ENCODE measurements around the gene CTSA.
"Not testable (repeated sequence)": the region's sequence is repeated elsewhere in the genome, so short reads cannot be mapped to it uniquely, and the experiment has no call there.

CTSA gene

GRCh38 chr20:45919542-45920399 lies 28.6 kb downstream of the CTSA start:
- no peak for DNase-seq

GRCh38 chr20:45920462-45921336 lies 29.6 kb downstream of the CTSA start:
- no peak for DNase-seq

- DNase-seq: no peak
Observed at GRCh38 chr20:45921337-45922189, 30.4 kb downstream of the CTSA start.

DNA sequence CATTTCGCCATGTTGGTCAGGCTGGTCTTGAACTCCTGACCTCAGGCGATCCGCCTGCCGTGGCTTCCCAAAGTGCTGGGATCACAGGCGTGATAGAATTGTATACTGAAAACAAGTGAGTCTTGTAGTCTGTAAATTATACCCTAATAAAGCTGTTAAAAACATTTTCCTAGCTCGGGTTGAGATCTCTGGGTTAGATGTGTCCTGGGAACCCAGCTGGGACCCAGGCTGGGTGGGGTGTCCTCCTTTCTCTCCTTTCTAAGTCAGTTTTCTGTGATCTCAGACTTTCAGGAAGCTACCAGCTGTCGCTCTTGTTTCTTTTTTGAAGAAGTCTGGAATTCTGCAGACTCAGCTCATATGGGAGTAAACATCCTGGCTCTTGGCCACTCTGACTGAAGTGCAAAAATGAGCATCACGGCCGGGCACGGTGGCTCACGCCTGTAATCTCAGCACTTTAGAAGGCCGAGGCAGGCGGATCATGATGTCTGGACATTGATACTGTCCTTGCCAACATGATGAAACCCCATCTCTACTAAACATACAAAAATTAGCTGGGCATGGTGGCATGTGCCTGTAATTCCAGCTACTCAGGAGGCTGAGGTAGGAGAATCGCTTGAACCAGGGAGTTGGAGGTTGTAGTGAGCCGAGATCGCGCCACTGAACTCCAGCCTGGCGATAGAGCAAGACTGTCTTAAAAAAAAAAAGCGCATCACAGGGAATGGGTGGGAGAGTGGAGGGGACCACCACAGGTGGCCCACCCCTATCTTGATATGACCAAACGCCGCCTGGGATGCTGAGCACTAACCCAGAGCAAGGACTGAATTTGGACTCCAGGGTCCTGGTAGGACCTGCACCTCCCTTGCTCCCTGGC lies 33.5 kb downstream of the CTSA start:
- DNase-seq: no peak

DNA sequence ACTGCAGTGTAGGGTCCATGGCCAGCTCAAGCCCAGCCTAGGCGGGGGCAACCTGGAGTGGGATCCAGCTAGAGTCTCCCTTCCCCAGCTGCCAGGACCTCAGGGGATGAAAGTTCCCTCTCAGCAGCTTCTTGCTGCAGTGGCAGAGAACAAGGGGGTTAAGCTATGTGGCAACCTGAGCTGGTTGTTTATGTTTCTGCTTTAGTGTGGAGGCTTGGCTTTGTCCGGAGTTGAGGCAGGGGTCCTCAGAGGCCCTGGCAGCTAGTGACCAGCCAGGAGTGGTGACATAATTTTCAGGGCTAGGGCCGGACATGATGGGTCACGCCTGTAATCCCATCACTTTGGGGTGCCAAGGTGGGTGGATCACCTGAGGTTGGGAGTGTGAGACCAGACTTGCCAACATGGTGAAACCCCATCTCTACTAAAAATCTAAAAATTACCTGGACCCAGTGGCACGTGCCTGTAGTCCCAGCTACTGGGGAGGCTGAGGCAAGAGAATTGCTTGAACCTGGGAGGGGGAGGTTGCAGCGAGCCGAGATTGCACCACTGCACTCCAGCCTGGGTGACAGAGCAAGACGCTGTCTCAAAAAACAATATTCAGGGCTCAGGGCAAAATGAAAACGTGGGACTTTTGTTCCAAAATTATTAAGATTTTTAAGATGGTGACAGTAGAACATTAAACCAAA lies 34.8 kb downstream of the CTSA start:
- DNase-seq: no peak

DNA sequence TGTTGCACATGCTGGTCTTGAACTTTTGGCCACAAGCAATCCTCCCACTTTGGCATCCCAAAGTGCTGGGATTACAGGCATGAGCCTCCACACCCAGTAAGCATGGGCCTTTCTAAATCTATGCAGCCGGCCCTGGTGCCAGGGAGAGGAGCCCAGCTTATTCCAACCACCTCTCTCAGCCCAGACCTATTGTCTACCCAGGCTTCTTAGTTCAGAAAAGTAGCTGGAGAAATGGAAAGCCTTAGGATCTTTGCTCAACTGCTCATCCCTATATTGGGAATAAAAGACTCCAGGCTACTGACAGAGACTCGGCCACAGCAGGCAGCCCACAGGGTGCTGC lies 35.6 kb downstream of the CTSA start:
- DNase-seq: no peak

- no peak for DNase-seq
Observed at GRCh38 chr20:45927071-45927878, 36.1 kb downstream of the CTSA start.

DNA sequence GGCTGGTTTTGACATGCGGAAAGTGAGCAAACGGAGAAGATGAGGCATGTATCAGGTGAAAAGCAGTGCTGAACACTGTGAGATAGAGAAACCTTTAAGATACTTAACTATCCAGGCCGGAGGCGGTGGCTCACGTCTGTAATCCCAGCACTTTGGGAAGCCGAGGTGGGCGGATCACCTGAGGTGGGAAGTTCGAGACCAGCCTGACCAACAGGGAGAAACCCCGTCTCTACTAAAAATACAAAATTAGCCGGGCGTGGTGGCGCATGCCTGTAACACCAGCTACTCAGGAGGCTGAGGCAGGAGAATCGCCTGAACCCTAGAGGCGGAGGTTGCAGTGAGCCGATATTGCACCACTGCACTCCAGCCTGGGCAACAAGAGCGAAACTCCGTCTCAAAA lies 40.5 kb downstream of the CTSA start:
- not testable (repeated sequence) for DNase-seq

- peak; percentile 74 for DNase-seq
Observed at GRCh38 chr20:45933266-45934045, 42.3 kb downstream of the CTSA start.

DNA sequence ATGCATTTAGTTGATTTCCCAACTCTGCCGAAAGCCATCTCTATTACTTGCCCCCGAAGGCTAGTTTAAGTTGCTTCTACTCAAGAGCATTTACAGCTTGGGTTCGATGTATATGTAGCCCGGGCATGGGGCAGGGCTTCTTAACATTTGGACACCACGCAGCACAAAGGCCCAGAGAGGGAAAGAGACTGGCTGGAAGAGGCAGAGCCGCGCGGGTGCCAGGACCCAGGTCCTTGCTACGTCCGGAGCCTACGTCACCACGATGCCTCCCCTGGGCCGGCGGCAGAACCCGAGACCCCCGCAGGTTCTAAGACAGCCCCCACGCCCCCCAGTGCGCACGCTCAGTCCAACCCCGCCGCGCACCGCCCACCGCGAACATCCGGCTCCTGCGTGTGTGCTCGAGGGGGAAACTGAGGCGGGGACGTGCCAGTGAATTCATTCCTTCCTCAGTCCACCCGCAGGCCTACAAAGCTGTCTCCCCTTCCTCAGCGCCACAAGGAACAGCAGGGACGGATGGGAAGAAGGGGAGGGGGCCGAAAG lies 43.0 kb downstream of the CTSA start:
- peak; percentile 40 for DNase-seq

- DNase-seq: peak; percentile 95
Observed at GRCh38 chr20:45934586-45935415, 43.7 kb downstream of the CTSA start, which contains the start of gene PCIF1. TSS of gene PCIF1 (plus strand) at chr20:45934683. CDS start at chr20:45939000, 4,317 bp downstream.

DNA sequence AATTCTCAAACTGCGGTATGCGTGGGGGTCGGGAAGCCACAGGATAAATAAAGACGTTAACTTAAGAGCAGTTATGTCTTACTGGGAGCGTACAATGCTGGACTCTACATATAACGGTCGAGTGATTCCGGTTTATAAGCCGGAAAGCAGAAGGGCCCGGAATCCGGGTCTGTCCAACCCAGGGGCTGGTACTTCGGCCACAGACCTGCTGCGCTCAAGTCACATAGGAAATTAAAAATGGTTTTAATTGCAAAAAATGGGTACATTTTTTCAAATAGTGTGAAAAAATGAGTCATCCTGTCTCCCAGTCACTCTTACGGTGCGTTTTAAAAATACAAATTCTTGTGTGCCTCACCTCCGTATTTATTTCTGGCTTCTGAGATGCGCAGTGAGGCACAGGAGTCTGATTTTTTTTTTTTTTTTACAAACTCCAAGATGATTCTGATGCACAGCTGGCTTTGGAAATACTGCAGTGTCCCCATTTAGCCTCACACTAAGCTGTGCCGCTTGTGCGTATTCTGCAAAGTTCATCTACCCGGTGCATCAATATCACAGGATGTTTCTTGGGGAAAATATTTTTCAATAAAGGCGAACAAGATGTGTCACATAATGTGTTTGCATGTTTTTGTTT lies 44.4 kb downstream of the CTSA start:
- no peak for DNase-seq

DNA sequence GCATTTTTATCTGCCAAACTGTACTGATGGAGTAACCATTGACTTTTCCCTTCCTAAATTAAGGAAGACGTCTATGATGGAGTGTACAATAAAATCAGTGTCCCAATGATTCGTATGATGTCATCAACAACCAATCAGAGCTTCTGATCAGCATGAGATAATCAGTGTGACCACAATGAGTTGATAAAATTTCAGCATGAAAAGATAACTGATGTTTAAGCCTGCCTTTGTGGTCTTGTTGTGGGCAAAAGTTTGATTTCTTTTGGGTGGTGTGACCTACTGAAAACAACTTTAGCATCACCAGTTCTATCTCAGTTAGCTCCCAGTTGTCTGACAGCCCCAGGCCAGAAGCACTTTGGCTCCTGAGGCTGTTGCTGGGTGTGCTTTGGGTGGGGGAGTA lies 46.6 kb downstream of the CTSA start:
- DNase-seq: no peak

- DNase-seq: no peak
Observed at GRCh38 chr20:45938727-45939438, 47.7 kb downstream of the CTSA start.

- DNase-seq: no peak
Observed at GRCh38 chr20:45940053-45940452, 48.9 kb downstream of the CTSA start.

DNA sequence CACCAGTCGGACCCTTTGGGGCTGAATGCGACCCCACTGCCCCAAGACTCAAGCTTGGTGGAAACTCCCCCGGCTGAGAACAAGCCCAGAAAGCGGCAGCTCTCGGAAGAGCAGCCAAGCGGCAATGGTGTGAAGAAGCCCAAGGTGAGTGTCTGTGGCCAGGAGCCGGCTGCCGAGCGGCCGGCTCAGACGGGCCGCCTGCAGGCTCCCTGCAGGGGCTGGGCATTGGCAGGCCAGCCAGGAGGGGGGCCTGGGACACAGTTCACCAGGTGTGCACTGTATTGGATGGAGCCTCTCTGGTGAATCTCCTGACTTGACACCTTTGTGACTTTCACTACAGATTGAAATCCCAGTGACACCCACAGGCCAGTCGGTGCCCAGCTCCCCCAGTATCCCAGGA lies 49.3 kb downstream of the CTSA start:
- DNase-seq: no peak

DNA sequence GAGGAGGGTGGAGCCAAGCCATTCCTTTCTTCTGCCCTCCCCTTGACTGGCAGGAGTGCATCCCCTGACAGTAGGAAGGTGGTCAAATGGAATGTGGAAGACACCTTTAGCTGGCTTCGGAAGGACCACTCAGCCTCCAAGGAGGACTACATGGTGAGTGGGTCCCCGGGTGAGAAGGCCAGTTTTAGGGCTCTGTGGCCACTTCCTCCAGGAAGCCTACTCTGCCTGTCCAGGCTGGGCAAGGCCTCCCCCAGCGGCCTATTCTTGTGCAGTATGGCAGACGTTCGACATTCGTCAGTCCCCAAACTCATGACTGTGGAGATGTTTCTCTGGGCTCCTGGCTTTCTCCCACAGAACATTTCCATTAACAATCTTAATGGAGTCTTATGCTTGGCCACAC lies 52.5 kb downstream of the CTSA start:
- no peak for DNase-seq

Data from NCI-H526 treated with DMSO at 0.1 percent for 48 hours (cell line).